Measurements from ENCODE around the gene CDC42EP4.
"Not testable (repeated sequence)": the region's sequence is repeated elsewhere in the genome, so short reads cannot be mapped to it uniquely, and the experiment has no call there.

CDC42EP4 gene

GRCh38 chr17:73343739-73344454 is 32.1 kb upstream of the CDC42EP4 start:
- FAIRE-seq (no peak), DNase-seq (ENCODE audit: insufficient read length, low spot score) (no peak)

GRCh38 chr17:73343168-73343634 is 31.4 kb upstream of the CDC42EP4 start:
- DNase-seq (ENCODE audit: insufficient read length, low spot score) (no peak), FAIRE-seq (no peak)

DNA sequence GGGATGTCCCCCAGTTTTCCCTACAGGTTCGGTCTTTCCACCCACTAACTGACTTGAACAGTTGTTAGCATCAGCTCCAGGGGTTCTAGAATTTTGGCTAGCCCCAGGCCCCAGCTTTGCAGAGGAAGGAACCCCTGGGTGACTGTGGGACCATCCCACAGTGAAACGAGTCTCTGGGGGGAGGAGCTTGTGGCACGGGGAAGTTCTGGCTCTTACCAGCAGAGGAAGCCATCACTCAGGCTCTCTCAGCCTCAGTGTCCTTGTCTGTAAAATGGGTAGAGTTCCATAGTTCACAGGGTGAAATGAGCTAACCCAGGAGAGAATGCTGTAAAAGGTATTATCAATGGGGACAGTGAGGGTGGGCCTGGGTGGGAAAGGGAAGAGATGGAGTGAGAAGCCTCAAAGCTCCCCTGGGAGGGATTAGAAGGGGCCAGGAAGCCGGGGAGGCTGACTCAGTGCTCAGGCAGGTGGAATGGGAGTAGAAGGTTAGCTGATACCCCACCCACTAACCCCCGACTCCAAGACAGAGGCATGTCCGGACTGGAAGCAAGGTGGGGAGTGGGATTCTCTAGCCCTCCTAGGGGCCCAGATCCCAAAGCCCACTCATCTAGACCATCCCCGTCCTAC is 30.9 kb upstream of the CDC42EP4 start:
- no peak for FAIRE-seq
- DNase-seq (ENCODE audit: insufficient read length, low spot score) = no peak

DNA sequence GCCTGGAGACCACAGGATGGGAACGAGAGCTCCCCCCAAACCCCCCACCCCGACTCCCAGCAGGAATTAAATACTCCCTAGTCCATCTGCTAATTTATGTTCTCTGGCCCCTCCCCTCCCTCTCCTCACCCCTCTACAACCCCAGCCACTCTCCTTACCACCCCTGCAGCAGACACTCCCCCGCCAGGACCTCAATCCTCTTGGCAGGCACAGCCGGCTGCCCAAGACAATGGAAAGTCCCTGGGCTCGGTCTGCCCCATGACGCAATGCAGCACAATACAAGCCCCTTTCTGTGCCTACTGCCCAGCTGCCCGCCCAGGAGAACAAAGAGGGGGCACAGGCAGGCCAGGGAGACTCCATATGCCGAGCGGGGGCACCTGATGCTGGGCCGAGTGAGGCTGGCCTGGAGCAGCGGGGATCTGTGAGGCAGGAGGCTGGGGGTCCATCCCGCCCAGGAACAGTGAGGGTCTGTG is 30.3 kb upstream of the CDC42EP4 start:
- FAIRE-seq (no peak), DNase-seq (ENCODE audit: insufficient read length, low spot score) (no peak)

DNA sequence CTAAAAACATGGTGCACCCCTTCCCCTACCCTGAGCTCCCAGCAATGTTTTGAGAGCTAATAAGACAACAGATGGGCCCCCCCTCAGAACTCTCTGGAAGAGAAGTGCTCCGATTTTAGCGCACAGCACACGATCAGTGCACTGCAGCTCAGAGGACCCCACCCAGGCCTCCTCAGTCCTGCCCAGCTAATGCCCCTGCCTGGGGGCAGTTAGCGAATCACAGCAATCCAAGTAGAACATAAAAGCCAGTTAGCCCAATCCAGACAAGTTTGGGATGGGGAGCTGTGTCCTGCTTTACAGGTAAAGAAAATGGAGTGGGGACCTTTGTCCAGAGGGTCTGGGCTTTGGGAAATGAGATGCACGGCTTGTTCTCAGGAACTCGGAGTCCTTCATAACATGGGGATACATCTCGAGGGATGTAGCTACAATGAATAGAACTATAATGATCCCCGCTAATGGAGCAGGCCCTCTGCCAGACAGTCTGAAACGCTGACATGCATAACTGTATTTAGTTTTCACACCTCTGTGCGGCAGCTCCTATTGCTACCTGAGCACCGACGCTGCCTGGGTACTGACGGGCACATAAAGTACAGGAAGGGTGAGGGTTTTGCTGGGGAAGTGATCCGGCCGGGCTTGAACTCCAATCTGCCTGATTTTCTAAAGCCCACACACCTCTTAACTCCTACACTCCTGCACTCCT is 29.7 kb upstream of the CDC42EP4 start:
- no peak for FAIRE-seq
- no peak for DNase-seq (ENCODE audit: insufficient read length, low spot score)

DNA sequence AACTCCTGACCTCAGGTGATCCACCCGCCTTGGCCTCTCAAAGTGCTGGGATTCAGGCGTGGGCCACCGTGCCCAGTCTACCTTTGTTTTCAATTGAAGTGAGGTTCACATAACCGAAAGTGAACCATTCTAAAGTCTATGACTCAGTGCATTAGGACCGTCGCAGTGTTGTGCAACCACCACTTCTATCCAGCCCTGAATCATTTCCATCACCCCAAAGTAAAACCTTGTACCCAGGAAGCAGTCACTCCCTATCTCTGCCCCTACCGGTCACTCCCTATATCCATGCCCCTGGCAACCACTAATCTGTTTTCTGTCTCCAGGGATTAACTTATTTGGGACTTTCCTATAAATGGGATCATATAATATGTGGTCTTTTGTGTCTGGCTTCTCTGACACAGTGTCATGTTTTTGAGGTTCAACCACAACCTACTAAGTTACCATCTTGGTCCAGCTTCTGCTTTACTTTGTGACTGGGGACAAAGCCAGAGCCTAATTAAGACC is 28.3 kb upstream of the CDC42EP4 start:
- DNase-seq (ENCODE audit: insufficient read length, low spot score) (no peak), FAIRE-seq (no peak)

DNA sequence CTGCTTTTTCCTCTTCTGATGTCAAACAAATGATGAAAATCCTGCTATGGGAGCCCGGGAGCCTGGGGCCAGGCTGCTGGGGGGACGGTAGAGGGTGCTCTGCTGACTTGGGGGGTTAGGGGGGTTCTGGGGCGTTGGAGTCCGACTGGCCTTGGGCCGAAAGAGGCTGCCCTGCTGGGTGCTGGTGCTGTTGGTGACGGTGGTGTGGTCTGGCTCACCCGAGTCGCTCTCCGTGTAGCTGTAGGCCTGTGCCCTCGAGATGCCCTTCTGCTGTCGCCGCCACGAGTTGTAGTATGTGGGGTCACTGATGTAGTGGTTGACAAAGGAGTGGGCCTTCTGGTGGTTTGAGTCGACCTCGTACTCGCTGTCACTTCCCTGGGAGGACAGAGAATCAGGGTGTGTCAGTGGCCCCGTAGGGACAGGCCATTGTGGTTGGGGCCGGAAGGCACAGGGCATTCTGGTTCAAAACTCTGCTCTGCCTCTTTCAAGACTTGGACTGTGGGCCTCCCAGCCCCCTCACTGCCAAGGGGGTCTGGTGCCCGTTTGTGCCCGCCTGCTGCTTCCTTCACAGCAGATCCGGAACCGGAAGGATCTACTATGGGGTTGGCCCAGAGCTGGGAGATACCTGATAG is 26.9 kb upstream of the CDC42EP4 start:
- no peak for DNase-seq (ENCODE audit: insufficient read length, low spot score)
- no peak for FAIRE-seq

- no peak for FAIRE-seq
Measured at GRCh38 chr17:73338050-73338521, 26.3 kb upstream of the CDC42EP4 start.

GRCh38 chr17:73337330-73337710 is 25.5 kb upstream of the CDC42EP4 start:
- no peak for DNase-seq (ENCODE audit: insufficient read length, low spot score)
- FAIRE-seq = no peak

More at GRCh38 chr17:73338050-73338521, 26.3 kb upstream of the CDC42EP4 start:
- no peak for DNase-seq (ENCODE audit: insufficient read length, low spot score)

DNA sequence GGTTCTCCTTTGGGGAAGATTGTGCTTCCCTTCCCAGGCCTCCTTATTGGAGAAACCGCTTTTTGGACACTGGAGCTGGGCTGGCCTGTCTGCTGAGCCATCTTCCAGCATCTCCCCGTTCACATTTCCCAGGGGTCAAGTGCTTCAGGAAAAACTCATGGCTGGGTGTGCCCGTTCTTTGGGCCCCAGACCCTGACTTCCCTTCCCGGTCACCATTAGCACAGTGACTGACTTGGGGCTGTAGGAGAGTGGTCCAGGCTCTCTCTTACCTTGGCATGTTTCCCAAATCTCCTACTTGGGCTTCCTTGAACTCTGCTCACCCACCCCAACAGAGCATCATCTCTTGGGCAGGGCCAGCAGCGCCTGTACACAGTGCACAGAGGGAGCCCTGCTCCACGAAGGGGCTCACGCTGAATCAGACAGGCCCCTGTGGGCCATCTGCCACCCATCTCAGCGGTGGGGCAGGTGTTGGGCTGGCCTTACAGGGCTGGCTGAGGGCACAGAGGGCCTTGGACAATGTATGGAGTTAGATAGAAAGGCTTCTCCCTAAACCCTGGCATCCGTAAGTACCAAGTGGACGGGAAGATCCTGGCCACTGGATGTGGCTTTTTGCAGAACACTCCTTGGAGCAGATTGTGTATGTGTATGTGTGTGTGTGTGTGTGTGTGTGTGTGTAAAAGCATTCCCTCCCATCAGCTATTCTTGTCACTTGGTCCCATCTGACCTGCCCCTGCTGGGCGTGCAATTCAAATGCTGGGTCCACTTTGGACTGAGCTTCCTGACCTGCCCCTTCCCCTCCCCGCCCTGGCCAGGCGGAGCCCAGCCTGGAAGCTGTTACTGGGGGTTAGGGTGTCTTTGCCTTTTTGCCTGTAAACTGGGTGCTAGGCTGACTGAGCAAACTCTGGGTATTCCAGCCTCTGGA is 24.9 kb upstream of the CDC42EP4 start:
- DNase-seq (ENCODE audit: insufficient read length, low spot score) = no peak

DNA sequence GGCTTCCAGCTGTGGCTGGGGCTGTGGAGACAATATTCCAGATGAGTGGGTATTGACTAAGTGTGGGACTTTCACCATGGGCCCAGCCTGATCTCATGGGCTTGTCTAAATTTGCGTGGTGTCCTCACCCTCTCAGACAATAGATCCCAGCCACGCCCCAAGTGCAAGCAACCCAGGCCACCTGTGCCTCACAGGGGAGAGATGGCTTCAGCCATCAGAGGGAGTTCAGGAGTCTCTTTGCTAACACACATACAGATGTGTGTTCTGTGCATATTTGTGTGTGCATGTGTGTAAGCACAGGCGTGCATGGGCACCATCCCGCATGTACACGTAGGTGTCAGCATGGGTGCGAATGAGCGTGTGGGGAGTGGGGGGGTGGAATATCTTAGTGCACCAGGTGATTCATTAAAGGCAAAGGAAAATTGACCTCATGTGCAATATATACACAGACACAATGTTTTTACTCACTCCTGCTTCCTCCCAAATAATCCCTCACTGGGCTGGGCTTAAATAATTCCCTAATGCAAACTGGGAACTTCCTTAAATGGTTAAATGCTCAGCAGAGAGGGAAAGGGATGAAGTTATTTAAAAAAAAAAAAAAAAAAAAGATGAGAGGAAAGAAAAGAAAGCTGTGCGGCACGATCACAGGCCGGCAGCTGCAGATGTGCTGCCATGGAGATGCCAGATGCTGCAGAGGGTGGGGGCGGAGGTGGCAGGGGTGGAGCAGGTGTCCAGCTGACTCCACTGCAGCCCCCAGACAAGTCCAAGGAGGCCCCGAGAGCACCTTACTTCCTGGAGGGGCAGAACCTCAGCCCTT is 24.0 kb upstream of the CDC42EP4 start:
- DNase-seq (ENCODE audit: insufficient read length, low spot score) = no peak
- no peak for FAIRE-seq

More for the DNA sequence above, 24.9 kb upstream of the CDC42EP4 start:
- no peak for FAIRE-seq

DNA sequence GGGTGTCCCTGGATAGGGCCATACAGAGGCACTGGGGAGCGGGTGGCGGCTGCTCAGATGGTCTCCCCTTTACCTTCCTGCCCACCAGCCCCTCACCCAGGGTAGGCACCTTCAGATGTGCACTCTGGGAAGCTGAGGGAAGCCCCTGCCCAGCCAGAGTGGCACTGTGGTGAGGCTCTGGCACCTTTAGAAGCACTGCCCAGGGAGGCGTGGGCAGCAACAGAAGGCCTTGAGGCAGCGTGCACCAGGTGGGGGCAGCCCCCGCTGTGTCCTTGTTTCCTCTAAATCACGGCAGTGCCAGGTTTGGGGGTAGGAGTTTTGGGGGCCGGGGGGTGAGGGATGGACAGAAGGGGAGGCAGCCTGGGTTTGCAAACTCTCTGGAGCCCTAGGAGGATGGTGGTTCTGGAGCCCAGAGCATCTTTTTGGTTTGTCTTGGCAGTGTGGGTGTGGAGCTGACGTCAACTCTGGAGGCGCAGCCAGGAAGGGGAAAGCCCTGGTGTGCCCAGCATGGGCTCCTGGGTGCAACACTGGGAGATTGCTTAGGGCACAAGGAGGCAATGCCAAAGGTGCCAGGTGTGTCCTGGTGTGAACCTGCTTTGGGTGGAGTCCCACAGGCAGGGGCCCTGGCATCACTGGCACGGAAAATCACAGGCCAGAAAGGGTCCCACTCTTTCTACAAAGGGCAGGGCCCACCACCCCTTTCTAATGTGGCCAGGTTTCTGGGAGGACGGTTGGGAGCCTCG is 23.1 kb upstream of the CDC42EP4 start:
- FAIRE-seq = no peak
- no peak for DNase-seq (ENCODE audit: insufficient read length, low spot score)

DNA sequence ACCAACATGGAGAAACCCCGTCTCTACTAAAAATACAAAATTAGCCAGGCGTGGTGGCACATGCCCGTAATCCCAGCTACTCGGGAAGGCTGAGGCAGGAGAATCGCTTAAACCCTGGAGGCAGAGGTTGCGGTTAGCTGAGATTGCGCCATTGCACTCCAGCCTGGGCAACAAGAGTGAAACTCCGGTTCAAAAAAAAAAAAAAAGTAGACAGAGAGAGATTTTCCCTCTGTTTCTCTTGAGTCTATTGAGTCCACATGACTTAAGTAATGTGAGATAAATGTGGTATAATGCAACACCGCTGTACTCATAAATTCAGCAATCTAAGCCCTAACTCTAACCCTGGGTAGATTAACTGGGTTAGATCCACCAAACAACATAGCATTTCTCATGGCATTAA is 21.6 kb upstream of the CDC42EP4 start:
- not testable (repeated sequence) for FAIRE-seq; DNase-seq (ENCODE audit: insufficient read length, low spot score)

GRCh38 chr17:73331060-73331459 is 19.3 kb upstream of the CDC42EP4 start:
- FAIRE-seq (no peak), DNase-seq (ENCODE audit: insufficient read length, low spot score) (no peak)

GRCh38 chr17:73327676-73328075 is 15.9 kb upstream of the CDC42EP4 start:
- FAIRE-seq (no peak), DNase-seq (ENCODE audit: insufficient read length, low spot score) (no peak)

GRCh38 chr17:73325527-73325842 is 13.7 kb upstream of the CDC42EP4 start:
- DNase-seq (ENCODE audit: insufficient read length, low spot score) (no peak), FAIRE-seq (no peak)

DNA sequence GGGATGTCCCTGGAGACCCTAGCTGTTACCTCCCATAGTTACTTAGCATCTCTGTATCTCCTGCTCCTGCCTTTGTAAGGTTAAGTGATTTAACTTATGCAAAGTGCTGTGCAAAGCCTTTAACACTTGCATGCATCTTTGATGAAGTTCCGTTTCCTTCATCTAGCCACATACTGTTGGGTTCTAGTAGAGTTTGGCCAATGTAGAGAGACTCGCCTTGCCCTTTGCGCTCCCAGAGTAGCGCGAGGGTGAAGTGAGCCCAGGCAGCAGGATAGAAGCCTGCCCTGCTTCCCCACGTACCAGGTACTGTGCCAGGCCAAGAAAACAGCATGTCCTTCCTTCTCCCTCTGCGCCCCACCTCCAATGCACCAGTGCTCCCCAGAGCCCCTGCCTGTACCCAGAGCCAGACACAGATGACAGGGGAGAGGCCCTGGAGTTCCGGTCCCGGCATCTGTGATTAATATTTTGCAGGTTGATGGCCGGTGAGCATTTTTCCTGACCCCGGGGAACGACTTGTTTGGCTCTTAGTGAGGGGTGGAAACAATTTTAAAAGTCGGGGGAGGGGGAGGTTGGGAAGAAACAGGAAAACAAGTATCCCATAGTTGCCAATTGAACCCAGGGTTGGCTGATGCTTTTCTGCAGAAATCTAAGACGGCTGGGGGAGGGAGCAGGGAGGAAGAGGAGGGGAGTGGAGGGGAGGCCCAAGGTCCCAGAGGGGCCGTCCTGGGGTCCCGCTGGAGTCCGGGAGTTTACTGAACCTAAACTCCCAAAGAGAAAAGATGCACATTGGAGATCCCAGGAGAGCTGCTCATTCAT is 13.1 kb upstream of the CDC42EP4 start:
- DNase-seq (ENCODE audit: insufficient read length, low spot score) (no peak), FAIRE-seq (no peak)

DNA sequence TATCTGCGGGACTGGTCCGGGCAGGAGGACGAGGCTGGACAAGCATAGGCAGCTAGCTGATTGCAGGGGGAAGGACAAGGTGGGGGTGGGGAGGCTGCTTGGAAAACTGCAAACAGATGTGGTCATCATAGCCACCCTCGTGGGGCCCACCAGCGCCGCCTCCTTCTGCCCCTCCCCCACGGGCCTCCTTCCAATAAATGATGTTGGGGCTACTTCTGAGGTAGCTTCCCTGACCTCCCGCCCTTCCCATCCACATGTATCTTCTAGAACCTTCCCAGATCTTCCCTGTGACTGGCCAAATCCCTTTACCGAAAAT is 12.3 kb upstream of the CDC42EP4 start:
- FAIRE-seq = no peak
- no peak for DNase-seq (ENCODE audit: insufficient read length, low spot score)

All from GM19239 (cell line).